SJSA1 (cell line): ENCODE measurements around the gene TEX22. TPM values are rescaled to one million over a fixed set of nuclear protein-coding genes. Genes with fewer than 3 reads are reported as not detected.

Source experiments
- DNase-seq, 2 experiments: peaks; one replicate each; pipeline ENCODE4 v3.0.0-alpha.2; 2015 to 2020; ENCODE audit warnings: low spot score in 2 of 2, low read depth in 1 of 2
- H3K27ac ChIP-seq: fragments of 250-450 bp; sonication (Bioruptor Pico); 2 replicates; pipeline ENCODE4 v1.5.1; 2020; ENCODE audit warnings: mild to moderate bottlenecking, moderate library complexity
- H3K27me3 ChIP-seq: fragments of 250-450 bp; sonication (Bioruptor Pico); replicated peaks from 2 replicates; pipeline ENCODE4 v1.5.1; 2020; ENCODE audit warnings: mild to moderate bottlenecking, moderate library complexity
- H3K36me3 ChIP-seq: fragments of 250-450 bp; sonication (Bioruptor Pico); 2 replicates; pipeline ENCODE4 v1.5.1; 2020; ENCODE audit warnings: mild to moderate bottlenecking
- H3K4me1 ChIP-seq: fragments of 250-450 bp; sonication (Bioruptor Pico); replicated peaks from 2 replicates; pipeline ENCODE4 v1.6.1; 2021; ENCODE audit warnings: mild to moderate bottlenecking
- H3K4me3 ChIP-seq: fragments of 250-450 bp; sonication (Bioruptor Pico); 2 replicates; pipeline ENCODE4 v1.5.1; 2020; ENCODE audit warnings: mild to moderate bottlenecking
- H3K9me3 ChIP-seq: fragments of 250-450 bp; sonication (Bioruptor Pico); replicated peaks from 2 replicates; pipeline ENCODE4 v1.5.1; 2020; ENCODE audit warnings: mild to moderate bottlenecking
- total RNA-seq: library from RNA; depleted of rRNA; stranded (reverse); fragments of >200 nt; shearing (Covaris generic); gene quantifications from 2 replicates; pipeline ENCODE4 v1.2.3, GENCODE V29; 2014

The TEX22 gene
- total RNA-seq, 1 experiment from 2014 or later, result 0.11 TPM

DNA sequence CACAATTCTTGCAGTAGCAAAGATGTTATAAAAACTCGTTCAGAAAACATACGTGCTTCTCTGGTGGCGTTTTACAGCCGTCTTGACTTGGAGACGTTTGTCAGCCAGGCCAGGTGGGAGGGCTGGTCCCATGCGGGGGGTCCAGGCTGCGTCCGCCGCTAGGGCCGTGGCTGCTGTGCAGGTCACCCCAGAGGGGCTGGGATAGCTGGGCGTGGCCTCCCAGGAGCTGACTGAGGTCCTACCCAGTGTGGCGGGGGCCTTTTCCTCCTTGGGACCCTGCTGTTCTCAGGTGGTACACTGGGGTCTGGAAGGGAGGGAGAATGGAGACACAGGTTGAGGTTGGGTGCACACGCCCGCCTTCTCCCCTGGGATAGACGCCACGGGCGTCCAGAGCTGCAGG lies 46.5 kb downstream of the TEX22 start:
- Histone ChIP-seq H3K4me1 (no peaks in the 10 kb centered on the region), H3K9me3 (no peaks in the 10 kb centered on the region), H3K36me3 (peaks cover 22% of the 10 kb centered on the region), H3K4me3 (no peak overlapping the region), H3K27me3 (no peaks in the 10 kb centered on the region), H3K27ac (no peak overlapping the region)
- no peak for DNase-seq

DNA sequence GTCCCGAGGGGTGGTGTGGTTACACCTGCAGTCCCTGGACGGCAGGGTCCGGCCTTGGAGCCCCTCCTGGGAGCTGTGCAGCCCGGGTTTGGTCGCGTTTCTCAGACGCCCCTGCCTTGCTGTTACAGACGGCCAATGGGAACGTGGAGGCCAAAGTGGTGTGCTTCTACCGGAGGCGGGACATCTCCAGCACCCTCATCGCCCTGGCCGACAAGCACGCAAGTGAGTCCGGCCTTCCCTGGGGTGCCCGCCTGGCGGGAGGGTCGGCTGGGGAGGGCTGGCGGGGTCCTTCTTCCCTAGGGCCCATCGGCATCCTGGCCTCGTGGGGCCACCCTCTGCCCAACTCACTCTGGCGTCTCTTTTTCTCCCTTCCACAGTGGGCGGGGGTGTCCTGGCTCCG lies 47.0 kb downstream of the TEX22 start:
- Histone ChIP-seq H3K27me3 (no peaks in the 10 kb centered on the region), H3K4me3 (no peak overlapping the region), H3K27ac (no peak overlapping the region), H3K36me3 (peaks cover 27% of the 10 kb centered on the region), H3K9me3 (no peaks in the 10 kb centered on the region), H3K4me1 (no peaks in the 10 kb centered on the region)
- DNase-seq, result no peak

DNA sequence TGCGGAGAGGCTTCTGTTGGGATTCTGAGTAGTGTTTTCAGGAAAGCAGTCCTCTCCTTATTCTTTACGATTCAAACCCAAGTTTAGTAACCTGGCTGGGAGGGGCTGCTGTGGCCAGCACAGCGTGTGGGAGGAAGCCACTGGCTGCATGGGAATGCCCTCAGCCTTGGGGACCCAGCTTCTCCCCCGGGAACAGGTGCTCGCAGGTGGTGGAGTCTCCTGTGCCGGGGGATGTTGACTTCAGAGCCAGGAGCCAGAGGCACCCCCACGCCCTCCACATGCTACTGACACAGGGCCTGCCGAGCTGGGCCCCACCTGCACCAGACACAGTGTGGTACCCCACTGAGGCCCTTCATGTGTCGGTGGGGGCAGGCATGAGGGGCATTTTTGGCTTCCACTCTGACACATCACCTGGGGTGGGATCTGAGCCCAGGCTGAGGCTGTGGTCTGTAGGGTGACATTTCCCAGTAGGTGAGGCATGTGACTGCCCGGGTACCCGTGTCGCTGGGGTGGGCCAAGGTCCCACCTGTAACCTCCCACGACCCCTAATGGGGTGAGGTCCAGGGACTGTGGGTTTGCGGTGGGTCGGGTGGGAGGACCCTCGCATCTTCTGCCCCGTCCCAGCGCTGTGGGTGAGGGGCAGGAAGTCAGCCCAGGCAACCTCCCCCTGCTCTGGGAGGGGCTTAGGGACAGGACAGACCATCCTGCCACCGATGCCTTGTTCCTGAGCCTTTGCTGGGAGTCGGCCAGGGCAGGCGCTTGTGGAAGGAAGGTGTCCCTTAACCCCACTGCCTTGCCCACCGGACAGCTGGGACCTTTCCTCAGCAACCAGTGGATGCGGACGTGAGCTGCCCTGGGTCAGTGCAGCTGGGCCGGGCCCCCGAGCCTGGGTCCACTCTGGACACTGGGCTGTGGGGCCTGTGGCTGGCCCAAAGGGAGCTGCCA lies 47.8 kb downstream of the TEX22 start:
- Histone ChIP-seq H3K9me3 (no peaks in the 10 kb centered on the region), H3K27me3 (no peaks in the 10 kb centered on the region)

DNA sequence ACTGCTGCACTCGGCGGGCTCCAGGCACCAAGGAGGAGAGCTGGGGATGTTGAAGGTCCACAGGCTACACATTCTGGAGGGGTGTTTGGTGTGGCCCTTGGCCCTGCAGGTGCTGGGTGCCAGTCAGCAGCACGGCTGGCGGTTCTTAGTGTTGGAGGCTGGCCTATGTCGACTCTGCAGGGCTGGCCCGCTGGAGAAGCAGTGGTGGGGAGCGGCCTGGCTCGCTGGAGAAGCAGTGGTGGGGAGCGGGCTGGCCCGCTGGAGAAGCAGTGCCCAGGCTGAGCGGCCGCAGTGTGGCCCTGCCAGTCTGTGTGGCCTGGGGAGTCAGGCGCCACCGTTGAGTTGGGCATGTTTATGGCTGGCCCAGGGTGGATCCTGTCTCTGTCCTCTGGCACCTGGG lies 48.6 kb downstream of the TEX22 start:
- Histone ChIP-seq H3K4me1 (no peaks in the 10 kb centered on the region), H3K9me3 (no peaks in the 10 kb centered on the region), H3K36me3 (peaks cover 36% of the 10 kb centered on the region), H3K27ac (no peak overlapping the region), H3K27me3 (no peaks in the 10 kb centered on the region), H3K4me3 (no peak overlapping the region)
- DNase-seq, result no peak

More for the DNA sequence above, 47.8 kb downstream of the TEX22 start:
- Histone ChIP-seq H3K36me3 (peaks cover 34% of the 10 kb centered on the region), H3K4me1 (no peaks in the 10 kb centered on the region), H3K4me3 (no peak overlapping the region), H3K27ac (no peak overlapping the region)
- DNase-seq, result no peak

DNA sequence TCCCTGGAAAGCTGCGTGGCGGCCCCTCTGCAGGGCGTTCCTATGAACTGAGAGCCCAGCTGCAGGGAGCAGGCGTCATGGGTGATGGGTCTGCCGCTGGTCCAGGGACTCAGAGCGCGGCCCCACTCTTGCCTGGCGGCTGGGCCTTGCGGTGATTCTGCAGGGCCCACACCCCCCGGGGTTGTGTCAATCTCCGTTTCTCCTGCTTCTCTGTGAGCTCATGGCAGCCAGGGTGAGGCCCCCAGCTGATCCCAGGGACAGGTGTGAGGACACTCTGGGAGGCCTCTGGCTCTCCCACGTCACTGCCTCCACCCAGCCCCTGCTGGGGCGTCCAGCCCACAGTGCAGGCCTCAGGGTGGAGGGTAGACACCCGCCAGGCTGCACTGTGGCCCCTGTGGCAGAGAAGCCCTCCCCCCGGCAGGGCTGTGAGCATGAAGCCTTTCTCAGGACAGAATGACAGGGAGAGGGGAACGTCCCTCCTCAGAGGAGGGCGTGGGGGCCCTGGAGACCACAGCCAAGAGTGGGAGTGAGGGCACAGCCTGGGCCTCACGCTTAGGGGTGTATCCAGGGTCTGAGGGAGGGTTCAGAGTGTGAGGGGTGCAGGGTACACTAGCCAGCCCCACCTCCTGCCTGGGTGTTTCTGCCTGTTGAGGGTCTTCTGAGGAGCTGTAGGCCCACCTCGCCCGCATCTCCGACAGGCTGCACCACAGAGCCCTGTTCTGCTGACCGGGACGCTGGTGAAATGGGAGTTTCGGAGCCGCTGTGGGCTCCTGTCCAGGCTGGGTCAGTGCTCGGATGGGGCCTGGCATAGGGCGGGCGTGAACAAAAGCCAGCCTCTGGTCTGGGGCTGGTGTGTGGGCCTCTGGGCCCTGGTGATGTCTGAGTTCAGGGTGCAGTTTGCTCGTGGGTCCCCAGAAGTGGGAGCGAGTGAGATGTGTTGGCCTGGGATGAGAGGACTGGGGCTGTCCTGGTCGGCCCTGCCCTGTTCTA lies 49.6 kb downstream of the TEX22 start:
- H3K4me1 ChIP-seq, result no peaks in the 10 kb centered on the region
- no peak overlapping the region for H3K4me3 ChIP-seq
- no peaks in the 10 kb centered on the region for H3K9me3 ChIP-seq
- H3K36me3 ChIP-seq, result peaks cover 39% of the 10 kb centered on the region
- no peaks in the 10 kb centered on the region for H3K27me3 ChIP-seq
- H3K27ac ChIP-seq, result no peak overlapping the region
- no peak for DNase-seq

DNA sequence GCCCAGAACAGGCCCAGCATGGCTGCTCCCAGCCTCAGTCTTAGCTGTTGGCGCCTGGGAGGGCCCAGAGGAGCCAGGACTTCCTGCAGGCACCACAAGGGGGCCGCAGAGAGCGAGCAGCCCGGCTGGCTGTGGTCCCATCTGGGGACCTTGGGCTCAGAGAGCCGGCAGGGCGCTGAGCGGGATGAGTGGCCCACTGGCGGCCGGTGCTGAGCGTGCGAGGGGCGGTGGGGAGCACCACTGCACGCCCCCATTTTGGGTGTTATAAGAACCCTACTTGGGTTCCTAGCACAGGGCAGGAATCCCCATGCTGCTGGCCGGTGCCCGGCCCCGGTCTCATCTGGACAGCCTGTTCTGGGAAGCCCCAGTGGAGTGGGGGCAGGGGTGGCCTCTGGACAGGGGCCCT lies 50.4 kb downstream of the TEX22 start:
- Histone ChIP-seq H3K4me1 (no peaks in the 10 kb centered on the region), H3K27me3 (no peaks in the 10 kb centered on the region), H3K27ac (no peak overlapping the region), H3K9me3 (no peaks in the 10 kb centered on the region), H3K4me3 (no peak overlapping the region), H3K36me3 (peaks cover 43% of the 10 kb centered on the region)
- peak in 1 of 2 experiments; percentile 37 for DNase-seq

DNA sequence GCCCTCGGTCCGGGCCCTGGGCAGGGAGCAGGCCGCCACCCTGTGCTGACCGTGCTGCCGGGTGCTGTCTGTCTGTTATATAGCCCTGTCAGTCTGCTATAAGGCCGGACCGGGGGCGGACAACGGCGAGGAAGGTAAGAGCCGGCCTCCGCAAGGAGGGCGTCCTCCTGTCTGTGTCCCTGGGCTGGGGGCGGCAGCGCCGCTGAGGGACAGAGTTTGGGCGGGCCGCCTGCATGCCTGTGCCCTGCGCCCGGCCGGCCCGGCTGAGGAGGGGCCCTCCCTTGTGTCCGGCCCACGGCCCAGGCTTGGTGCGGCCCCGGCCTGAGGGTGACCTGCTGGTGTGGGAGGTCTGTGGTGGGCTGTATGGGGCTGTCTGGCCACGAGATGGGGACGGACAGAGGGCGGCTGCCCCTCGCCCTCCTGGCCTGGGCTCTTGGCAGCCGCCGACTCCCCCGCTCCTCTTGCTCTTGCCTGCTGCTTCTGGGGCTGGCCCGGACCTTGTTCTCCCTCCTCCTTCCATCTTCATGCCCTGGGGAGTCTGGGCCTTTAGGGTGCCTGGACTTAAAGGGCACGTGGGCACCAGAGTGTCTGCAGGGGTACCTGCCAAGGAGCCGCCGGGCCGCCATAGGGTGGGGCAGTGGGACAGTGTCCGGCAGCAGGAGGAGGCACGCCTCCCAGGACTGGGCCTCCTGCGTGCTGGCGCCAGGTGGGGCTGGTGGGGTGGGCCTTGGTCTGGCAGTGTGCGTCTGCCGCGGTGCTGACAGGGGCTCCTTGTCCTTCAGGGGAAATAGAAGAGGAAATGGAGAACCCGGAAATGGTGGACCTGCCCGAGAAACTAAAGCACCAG lies 51.2 kb downstream of the TEX22 start:
- Histone ChIP-seq H3K4me1 (no peaks in the 10 kb centered on the region), H3K27me3 (no peaks in the 10 kb centered on the region), H3K27ac (no peak overlapping the region), H3K4me3 (no peak overlapping the region), H3K36me3 (peaks cover 49% of the 10 kb centered on the region), H3K9me3 (no peaks in the 10 kb centered on the region)
- no peak for DNase-seq

DNA sequence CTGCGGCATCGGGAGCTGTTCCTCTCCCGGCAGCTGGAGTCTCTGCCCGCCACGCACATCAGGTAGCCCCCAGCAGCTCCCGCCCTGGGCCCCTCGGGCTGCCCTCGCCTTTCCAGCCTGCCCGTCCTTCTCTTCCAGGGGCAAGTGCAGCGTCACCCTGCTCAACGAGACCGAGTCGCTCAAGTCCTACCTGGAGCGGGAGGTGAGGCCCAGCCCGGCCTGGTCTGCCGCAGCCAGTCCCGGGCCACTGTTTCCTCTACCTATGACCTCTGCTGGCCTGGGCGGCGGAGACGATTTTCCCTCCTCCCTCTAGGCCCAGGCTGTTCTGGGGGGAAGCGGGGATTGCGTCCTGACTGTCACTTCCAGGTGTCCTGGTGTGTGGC lies 51.8 kb downstream of the TEX22 start:
- Histone ChIP-seq H3K4me1 (no peaks in the 10 kb centered on the region), H3K4me3 (no peak overlapping the region), H3K27ac (no peak overlapping the region), H3K36me3 (peaks cover 50% of the 10 kb centered on the region), H3K27me3 (no peaks in the 10 kb centered on the region), H3K9me3 (no peaks in the 10 kb centered on the region)
- no peak for DNase-seq

DNA sequence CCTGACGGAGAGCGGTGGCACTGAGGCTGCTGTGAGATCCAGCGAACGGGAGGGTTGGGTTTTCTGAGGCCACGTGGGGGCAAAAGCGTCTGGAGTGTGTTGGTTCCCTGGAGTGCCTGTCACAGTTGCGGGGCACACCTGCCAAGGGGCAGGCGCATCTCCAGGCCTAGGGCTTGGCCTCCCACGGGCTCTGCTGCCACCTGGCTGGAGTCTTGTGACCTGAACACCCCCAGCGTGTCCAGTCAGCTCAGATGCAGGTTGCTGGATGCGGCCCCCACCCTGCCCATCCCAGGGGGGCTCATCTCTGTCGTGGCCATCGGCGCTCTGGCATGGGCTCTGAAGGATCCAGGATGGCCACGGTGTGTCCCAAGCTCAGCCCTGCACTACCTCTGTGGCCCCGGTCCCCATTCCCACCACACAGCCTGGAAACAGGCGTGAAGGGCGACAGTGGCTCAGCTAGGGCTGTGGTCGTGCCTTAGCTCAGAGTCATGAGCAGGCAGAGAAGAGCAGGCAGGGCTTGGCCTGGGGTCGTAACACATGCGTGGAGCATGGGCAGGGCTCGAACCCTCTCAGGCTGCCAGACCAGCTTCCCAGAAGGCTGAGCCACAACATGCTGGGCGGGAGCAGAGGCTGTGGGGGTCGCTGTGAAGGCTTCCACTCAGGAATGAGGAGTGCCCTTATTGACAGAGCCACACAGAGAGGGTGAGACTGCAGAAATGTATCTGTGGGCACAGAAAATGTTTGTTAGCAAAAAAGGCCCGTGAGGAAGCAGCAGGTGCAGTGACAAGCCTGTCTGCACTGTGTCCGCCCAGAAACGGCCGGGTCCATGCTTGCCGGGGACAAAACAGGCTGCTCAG lies 52.8 kb downstream of the TEX22 start:
- no peak overlapping the region for H3K27ac ChIP-seq
- no peaks in the 10 kb centered on the region for H3K9me3 ChIP-seq
- H3K4me3 ChIP-seq, result no peak overlapping the region
- no peaks in the 10 kb centered on the region for H3K4me1 ChIP-seq
- no peaks in the 10 kb centered on the region for H3K27me3 ChIP-seq
- no peak for DNase-seq
- H3K36me3 ChIP-seq, result peaks cover 60% of the 10 kb centered on the region

DNA sequence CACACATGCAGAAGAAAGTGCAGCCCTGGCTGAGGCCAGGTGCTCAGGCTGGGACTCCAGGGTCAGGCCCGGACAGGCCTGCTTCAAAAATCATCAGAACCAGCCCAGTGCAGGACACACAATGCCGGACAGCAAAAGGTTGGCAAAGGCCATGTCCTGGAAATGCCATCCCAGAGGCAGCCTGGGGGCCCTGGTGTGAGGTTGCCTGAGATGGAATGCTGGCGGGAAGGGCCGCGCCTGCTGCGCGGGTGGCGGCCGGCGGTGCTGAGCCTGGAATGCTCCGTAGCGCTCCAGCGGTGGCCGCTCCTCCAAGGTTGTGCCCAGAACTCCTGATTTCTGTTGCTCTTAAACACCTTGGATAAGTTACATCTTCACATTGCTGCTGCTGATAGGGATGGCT lies 54.6 kb downstream of the TEX22 start:
- no peak overlapping the region for H3K27ac ChIP-seq
- H3K4me1 ChIP-seq, result no peaks in the 10 kb centered on the region
- no peak for DNase-seq
- no peaks in the 10 kb centered on the region for H3K9me3 ChIP-seq
- no peak overlapping the region for H3K4me3 ChIP-seq
- H3K36me3 ChIP-seq, result peaks cover 60% of the 10 kb centered on the region
- no peaks in the 10 kb centered on the region for H3K27me3 ChIP-seq

DNA sequence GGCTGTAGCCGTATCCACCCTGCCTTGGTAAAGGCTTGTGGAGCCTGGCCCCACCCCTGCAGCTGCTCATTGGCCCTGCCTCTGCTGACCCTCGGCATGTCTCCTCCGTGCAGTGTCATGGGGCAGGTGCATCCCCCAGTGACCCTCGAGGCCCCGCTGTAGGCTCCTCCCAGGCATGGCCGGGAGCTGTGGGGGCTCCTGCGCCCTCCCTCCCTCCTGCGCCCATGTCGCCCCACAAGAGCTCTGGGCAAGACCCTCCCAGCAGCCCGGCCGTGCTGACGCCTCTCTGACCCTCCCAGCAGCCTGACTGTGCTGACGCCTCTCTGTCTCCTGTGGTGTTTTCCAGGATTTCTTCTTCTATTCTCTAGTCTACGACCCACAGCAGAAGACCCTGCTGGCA lies 55.5 kb downstream of the TEX22 start:
- no peak overlapping the region for H3K4me3 ChIP-seq
- no peak overlapping the region for H3K27ac ChIP-seq
- H3K27me3 ChIP-seq, result no peaks in the 10 kb centered on the region
- H3K9me3 ChIP-seq, result no peaks in the 10 kb centered on the region
- DNase-seq, result no peak
- peaks cover 56% of the 10 kb centered on the region for H3K36me3 ChIP-seq
- no peaks in the 10 kb centered on the region for H3K4me1 ChIP-seq

DNA sequence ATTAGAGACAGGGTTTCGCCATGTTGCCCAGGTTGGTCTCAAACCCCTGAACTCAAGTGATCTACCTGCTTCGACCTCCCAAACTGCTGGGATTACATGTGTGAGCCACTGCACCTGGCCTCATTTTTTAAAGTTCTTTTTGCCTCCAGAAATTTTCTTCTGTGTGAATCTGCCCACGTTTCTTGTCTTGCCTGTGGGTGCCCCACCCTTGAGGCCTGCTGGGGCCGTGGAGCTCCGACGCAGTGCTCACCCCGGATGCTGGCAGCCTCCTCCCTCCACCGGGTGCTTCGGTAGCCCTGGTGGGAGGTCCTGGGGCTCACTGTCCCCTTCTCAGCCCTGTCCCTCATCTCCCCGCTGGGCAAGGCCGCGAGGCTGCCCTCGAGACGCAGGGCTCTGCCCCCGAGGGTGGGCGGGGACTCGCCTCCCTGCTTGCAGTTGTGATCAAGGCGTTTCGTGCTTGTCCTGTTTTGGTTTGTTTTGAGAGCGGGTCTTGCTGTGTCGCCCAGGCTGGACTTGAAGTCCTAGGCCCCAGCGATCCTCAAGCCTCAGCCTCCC lies 56.8 kb downstream of the TEX22 start:
- H3K36me3 ChIP-seq, result peaks cover 44% of the 10 kb centered on the region
- H3K9me3 ChIP-seq, result no peaks in the 10 kb centered on the region
- H3K4me3 ChIP-seq, result no peak overlapping the region
- H3K4me1 ChIP-seq, result no peaks in the 10 kb centered on the region
- H3K27ac ChIP-seq, result no peak overlapping the region
- DNase-seq, result no peak
- no peaks in the 10 kb centered on the region for H3K27me3 ChIP-seq
